22Rv1 (cell line): Measurements from ENCODE around the gene SETX.

ENCODE experiments used
- CTCF ChIP-seq: fragments of 450-650 bp; IDR thresholded peaks from 2 replicates; pipeline ENCODE4 v1.5.1; 2017; ENCODE audit warnings: mild to moderate bottlenecking
- ZFX ChIP-seq: fragments of 450-650 bp; IDR thresholded peaks from 2 replicates; pipeline ENCODE4 v1.6.1; 2017; ENCODE audit warnings: antibody characterized with exemption, borderline replicate concordance

GRCh38 chr9:132249690-132250089 lies 105.1 kb downstream of the SETX start:
- TF ChIP-seq CTCF (no peak), ZFX (no peak)
